Activated naive CD4-positive, alpha-beta T cell (primary cell): ENCODE data around the gene HDAC4.
"Not testable (repeated sequence)": the region's sequence is repeated elsewhere in the genome, so short reads cannot be mapped to it uniquely, and the experiment has no call there.

Source experiments
- DNase-seq, 4 experiments: peaks; one replicate each; lab custom pipeline; 2025; lab: John Stamatoyannopoulos, UW

Gene HDAC4

GRCh38 chr2:239186516-239187357 lies 214.1 kb downstream of the HDAC4 start:
- no peak for DNase-seq

GRCh38 chr2:239184968-239185903 lies 215.6 kb downstream of the HDAC4 start:
- DNase-seq: no peak

GRCh38 chr2:239184179-239184578 lies 216.6 kb downstream of the HDAC4 start:
- no peak for DNase-seq

GRCh38 chr2:239182981-239183791 lies 217.6 kb downstream of the HDAC4 start:
- no peak for DNase-seq

GRCh38 chr2:239181903-239182581 lies 218.8 kb downstream of the HDAC4 start:
- no peak for DNase-seq

- no peak for DNase-seq
These were observed 219.5 kb downstream of the HDAC4 start for GRCh38 chr2:239181074-239181902.

GRCh38 chr2:239180526-239181073 lies 220.2 kb downstream of the HDAC4 start:
- no peak for DNase-seq

- no peak for DNase-seq
These were observed 220.9 kb downstream of the HDAC4 start for GRCh38 chr2:239179851-239180371.

GRCh38 chr2:239178954-239179353 lies 221.9 kb downstream of the HDAC4 start:
- DNase-seq: no peak

- DNase-seq: no peak
These were observed 222.3 kb downstream of the HDAC4 start for GRCh38 chr2:239178484-239178883.

GRCh38 chr2:239177908-239178307 lies 222.9 kb downstream of the HDAC4 start:
- no peak for DNase-seq

- no peak for DNase-seq
These were observed 223.5 kb downstream of the HDAC4 start for GRCh38 chr2:239177325-239177724.

- DNase-seq: not testable (repeated sequence)
These were observed 224.5 kb downstream of the HDAC4 start for GRCh38 chr2:239176138-239176803.

GRCh38 chr2:239175181-239175580 lies 225.6 kb downstream of the HDAC4 start:
- no peak for DNase-seq

- DNase-seq: no peak
These were observed 227.5 kb downstream of the HDAC4 start for GRCh38 chr2:239173301-239173700.

- no peak for DNase-seq
These were observed 229.2 kb downstream of the HDAC4 start for GRCh38 chr2:239171643-239172042.

GRCh38 chr2:239169311-239170048 lies 231.3 kb downstream of the HDAC4 start:
- no peak for DNase-seq

GRCh38 chr2:239168575-239168974 lies 232.2 kb downstream of the HDAC4 start:
- DNase-seq: no peak
